Activated CD8-positive, alpha-beta T cell treated with anti-CD3 and anti-CD28 coated beads for 36 hours (primary cell): ENCODE results near the gene LAMA4. TPM values are rescaled to one million over a fixed set of nuclear protein-coding genes. Genes with fewer than 3 reads are reported as not detected.

Source experiments
- ATAC-seq: fragments of 200-7000 bp; cut with Tn5 transposase; one replicate; pipeline ENCODE4 v1.10.0; 2021; ENCODE audit warnings: mild to moderate bottlenecking, moderate library complexity
- CTCF ChIA-PET: fragments of 350-600 bp; sonication (Branson Sonifier 250); formaldehyde crosslinking; loops from one replicate; lab custom pipeline; 2021; ENCODE audit warnings: antibody characterized with exemption; lab: Charles Lee
- POLR2A ChIA-PET: fragments of 350-600 bp; sonication (Branson Sonifier 250); formaldehyde crosslinking; loops from one replicate; lab custom pipeline; 2021; ENCODE audit warnings: antibody characterized with exemption; lab: Charles Lee
- DNase-seq: peaks from one replicate; pipeline ENCODE4 v3.0.0-alpha.2; 2020
- H3K27ac Mint-ChIP-seq: one replicate; pipeline ENCODE4 v1.8.0; 2021; ENCODE audit warnings: mild to moderate bottlenecking, mixed read lengths
- H3K27me3 Mint-ChIP-seq: one replicate; pipeline ENCODE4 v1.8.0; 2021; ENCODE audit warnings: mixed read lengths
- H3K36me3 Mint-ChIP-seq: one replicate; pipeline ENCODE4 v1.8.0; 2021; ENCODE audit warnings: low read depth, mixed read lengths
- H3K4me1 Mint-ChIP-seq: one replicate; pipeline ENCODE4 v1.8.0; 2021; ENCODE audit warnings: low read depth, mixed read lengths
- H3K4me3 Mint-ChIP-seq: one replicate; pipeline ENCODE4 v1.8.0; 2021; ENCODE audit warnings: mild to moderate bottlenecking, moderate library complexity, mixed read lengths
- H3K9me3 Mint-ChIP-seq: one replicate; pipeline ENCODE4 v1.8.0; 2021; ENCODE audit warnings: mixed read lengths
- intact Hi-C: fragments of 100-400 bp; cut with micrococcal nuclease; formaldehyde crosslinking; loops from one replicate; pipeline ENCODE4 v1.10.0; 2022
- total RNA-seq, 2 experiments: library from RNA; stranded (reverse); gene quantifications; one replicate each; pipeline ENCODE4 v1.2.3, GENCODE V29; 2021
- TF ChIP-seq, protein P1 (sequence below): fragments of 200-600 bp; IDR thresholded peaks from one replicate; pipeline ENCODE4 v1.8.0; 2022; ENCODE audit warnings: antibody characterized with exemption, mild to moderate bottlenecking

Gene LAMA4
- total RNA-seq, 2 experiments from 2014 or later: not detected

DNA sequence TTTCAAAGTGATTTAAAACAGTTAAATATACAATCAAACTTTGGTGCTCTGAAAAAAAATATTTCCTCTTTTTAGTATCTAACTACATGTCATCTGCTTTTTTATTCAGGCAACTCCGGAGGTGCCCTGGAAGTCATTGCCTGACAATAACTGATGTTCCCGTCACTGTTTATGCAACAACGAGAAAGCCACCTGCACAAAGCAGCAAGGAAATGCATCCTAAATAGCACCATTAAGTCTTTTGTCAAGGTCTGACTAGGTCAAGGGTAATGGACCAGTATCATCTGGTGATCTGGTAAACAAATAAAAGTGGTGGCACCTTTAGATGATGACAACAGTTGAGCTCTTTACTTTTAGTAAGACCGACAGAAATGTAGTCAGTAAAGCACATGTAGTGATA is 153.8 kb downstream of the LAMA4 start:
- peaks cover 3% of the 10 kb centered on the region for H3K9me3 Mint-ChIP-seq
- no peak overlapping the region for H3K27ac Mint-ChIP-seq
- CTCF ChIA-PET: interaction anchor here (0.8 to 1.3 kb wide), 3 partner anchors 10 to 80 kb away, joined by 3 to 5 read pairs (median 4); no protein-coding TSS in a partner anchor
- no peaks in the 10 kb centered on the region for H3K27me3 Mint-ChIP-seq
- intact Hi-C loops: no loop called here
- no peak overlapping the region for H3K4me3 Mint-ChIP-seq
- H3K4me1 Mint-ChIP-seq: no peaks in the 10 kb centered on the region
- no peak for ATAC-seq
- H3K36me3 Mint-ChIP-seq: peaks cover 4% of the 10 kb centered on the region
- no peak for DNase-seq
- POLR2A ChIA-PET: no interaction called here
- TF ChIP-seq, protein P1, sequence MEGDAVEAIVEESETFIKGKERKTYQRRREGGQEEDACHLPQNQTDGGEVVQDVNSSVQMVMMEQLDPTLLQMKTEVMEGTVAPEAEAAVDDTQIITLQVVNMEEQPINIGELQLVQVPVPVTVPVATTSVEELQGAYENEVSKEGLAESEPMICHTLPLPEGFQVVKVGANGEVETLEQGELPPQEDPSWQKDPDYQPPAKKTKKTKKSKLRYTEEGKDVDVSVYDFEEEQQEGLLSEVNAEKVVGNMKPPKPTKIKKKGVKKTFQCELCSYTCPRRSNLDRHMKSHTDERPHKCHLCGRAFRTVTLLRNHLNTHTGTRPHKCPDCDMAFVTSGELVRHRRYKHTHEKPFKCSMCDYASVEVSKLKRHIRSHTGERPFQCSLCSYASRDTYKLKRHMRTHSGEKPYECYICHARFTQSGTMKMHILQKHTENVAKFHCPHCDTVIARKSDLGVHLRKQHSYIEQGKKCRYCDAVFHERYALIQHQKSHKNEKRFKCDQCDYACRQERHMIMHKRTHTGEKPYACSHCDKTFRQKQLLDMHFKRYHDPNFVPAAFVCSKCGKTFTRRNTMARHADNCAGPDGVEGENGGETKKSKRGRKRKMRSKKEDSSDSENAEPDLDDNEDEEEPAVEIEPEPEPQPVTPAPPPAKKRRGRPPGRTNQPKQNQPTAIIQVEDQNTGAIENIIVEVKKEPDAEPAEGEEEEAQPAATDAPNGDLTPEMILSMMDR: no peak

DNA sequence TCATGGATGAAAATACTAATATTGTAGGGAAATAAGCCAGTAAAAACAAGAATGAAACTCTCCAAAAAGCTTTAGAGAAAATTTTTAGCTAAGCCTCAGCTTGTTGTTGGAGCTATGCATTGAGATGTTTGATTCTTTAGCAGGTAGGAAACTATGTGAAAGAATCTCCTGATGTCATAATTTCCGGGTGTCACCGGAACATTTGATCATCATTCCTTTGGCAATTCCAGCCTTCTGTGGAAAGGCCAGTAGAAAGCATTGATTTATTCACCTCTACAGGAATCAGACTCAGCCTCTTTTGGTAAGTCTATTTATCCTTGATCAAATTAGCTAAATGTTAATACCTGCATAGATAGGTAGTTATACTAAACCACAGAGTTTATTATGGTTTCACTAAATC is 157.5 kb downstream of the LAMA4 start:
- intact Hi-C loops: no loop called here
- DNase-seq (no peak), ATAC-seq (no peak)
- Mint-ChIP-seq H3K9me3 (no peaks in the 10 kb centered on the region), H3K36me3 (peaks cover 4% of the 10 kb centered on the region), H3K4me3 (no peak overlapping the region), H3K4me1 (no peaks in the 10 kb centered on the region), H3K27me3 (no peaks in the 10 kb centered on the region), H3K27ac (no peak overlapping the region)
- CTCF ChIA-PET: interaction anchor here (1.3 to 3.9 kb wide), 4 partner anchors 13 to 66 kb away, joined by 3 to 21 read pairs (median 4); no protein-coding TSS in a partner anchor
- TF ChIP-seq, protein P1: no peak
- POLR2A ChIA-PET: interaction anchor here (1.5 kb wide), 1 partner anchor 10 kb away, joined by 6 read pairs; the partner anchor contains the start of genes FAM229B and TUBE1

DNA sequence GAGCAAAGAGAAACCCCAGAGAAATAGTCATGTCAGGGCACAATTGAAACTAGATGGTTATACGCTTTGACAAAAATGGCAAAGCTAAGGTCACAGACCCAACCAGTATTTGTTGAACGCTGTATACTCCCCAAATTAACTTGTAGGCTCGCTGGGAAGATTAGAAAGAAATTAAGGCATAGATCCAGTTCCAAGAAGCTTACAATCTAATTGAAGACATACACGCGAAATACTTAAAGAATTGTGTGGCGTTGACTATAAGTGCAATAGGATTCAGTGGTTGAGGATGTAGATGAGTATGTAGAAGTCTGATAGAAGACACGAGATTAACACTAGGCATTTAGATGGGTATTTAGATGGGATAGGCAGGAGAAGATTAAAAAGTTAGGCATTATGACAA is 166.5 kb downstream of the LAMA4 start:
- DNase-seq (no peak), ATAC-seq (no peak)
- ChIA-PET CTCF (interaction anchor here (1.0 to 4.7 kb wide), 14 partner anchors 10 to 483 kb away, joined by 3 to 161 read pairs (median 5); no protein-coding TSS in a partner anchor), POLR2A (interaction anchor here (0.9 to 2.5 kb wide), 4 partner anchors 8 to 75 kb away, joined by 4 to 8 read pairs (median 6); no protein-coding TSS in a partner anchor)
- no peak overlapping the region for H3K27ac Mint-ChIP-seq
- no peak overlapping the region for H3K4me3 Mint-ChIP-seq
- peaks cover 6% of the 10 kb centered on the region for H3K27me3 Mint-ChIP-seq
- H3K9me3 Mint-ChIP-seq: no peaks in the 10 kb centered on the region
- H3K4me1 Mint-ChIP-seq: peaks cover 12% of the 10 kb centered on the region
- TF ChIP-seq, protein P1: no peak
- peaks cover 5% of the 10 kb centered on the region for H3K36me3 Mint-ChIP-seq
- intact Hi-C loops: loop anchor here (2.0 kb wide), 1 partner anchor 67 kb away; no protein-coding TSS in a partner anchor

DNA sequence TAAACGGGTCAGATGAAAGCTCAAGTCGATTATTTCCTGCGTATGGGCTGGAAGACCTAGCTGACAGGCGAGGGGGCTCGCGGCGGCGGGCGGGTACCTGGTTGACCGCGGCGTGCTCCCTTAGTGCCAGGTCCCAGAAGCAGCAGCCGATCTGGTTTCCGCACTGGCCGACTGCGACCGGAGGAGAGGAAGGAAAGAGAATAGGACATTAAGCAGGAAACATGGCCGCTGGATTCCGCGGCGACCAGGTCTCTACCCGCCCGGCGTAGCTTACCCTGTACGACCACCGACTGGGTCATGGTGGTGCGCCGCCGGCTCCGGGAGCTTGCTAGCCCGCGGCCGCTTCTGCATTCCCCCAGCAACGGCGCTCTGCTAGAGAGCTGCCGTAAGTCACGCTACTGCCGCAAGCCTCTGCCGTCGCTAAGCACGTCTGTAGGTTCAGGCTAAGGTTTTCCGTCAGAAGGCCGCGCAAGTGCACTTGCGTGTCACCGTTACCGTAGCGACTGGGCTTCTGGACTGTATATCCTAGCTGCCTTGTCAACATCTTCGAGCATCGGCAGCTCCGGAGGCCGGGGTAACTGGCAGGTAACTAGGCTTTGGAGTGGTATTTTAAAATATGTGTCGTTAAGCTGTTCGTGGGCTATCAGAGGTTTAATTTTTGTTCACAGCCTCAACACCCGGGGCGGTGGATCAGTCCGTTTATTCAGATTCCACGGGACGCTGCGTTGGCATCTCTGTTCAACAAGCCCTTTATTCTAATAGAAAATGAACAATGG is 167.0 kb downstream of the LAMA4 start, which contains the start of the genes FAM229B and TUBE1:
Gene FAM229B (plus strand): TSS at position 456 of the 776 bp plus-strand sequence. CDS start 11,693 bp downstream, outside the sequence.
Gene TUBE1 (minus strand): TSS at position 347 of the 776 bp plus-strand sequence. CDS start 48 bp downstream, at position 299.
- Mint-ChIP-seq H3K27me3 (peaks cover 6% of the 10 kb centered on the region), H3K4me3 (no peak within 1 kb of the TSS), H3K4me1 (peaks cover 12% of the 10 kb centered on the region), H3K27ac (no peak within 1 kb of the TSS), H3K36me3 (peaks cover 6% of the 10 kb centered on the region), H3K9me3 (no peaks in the 10 kb centered on the region)
- ChIA-PET CTCF (interaction anchor here (0.8 to 4.7 kb wide), 19 partner anchors 8 to 828 kb away, joined by 3 to 161 read pairs (median 5); a partner anchor contains a TSS), POLR2A (interaction anchor here (0.6 to 2.5 kb wide), 6 partner anchors 9 to 829 kb away, joined by 3 to 8 read pairs (median 5); no protein-coding TSS in a partner anchor)
- TF ChIP-seq, protein P1: no peak
- peak; percentile 95 for DNase-seq
- ATAC-seq: peak; percentile 98
- intact Hi-C loops: loop anchor here (2.0 kb wide), 1 partner anchor 67 kb away; no protein-coding TSS in a partner anchor
